GM12801 (cell line): ENCODE measurements around the gene WDR1.

Experiments
- CTCF ChIP-seq: IDR thresholded peaks from one replicate; pipeline ENCODE4 v1.5.1; 2011; ENCODE audit warnings: control low read depth; ENCODE audit not compliant: insufficient read length; ENCODE audit errors: extremely low read depth

WDR1 gene

GRCh38 chr4:10144966-10145365, 28.4 kb upstream of the WDR1 start:
- no peak for TF ChIP-seq CTCF

DNA sequence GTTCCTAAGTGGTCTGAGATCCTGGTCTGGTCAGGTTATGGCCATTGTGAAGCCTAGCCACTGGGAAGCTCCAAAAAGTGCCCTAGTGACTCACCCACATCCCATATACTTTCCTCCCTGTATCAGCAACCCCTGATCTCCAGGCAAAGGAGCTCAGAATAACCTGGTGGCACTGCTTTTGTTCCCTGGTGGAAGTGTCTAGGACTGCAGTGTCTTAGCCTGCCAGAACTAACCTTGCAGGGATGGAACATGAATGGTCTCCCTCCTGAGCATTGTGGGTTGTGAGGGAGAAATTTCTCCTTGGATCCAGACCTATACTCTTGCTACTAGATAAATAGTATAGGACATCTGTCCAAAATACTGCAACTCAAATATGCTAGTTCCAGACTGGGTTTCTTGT, 27.9 kb upstream of the WDR1 start:
- TF ChIP-seq CTCF = no peak

DNA sequence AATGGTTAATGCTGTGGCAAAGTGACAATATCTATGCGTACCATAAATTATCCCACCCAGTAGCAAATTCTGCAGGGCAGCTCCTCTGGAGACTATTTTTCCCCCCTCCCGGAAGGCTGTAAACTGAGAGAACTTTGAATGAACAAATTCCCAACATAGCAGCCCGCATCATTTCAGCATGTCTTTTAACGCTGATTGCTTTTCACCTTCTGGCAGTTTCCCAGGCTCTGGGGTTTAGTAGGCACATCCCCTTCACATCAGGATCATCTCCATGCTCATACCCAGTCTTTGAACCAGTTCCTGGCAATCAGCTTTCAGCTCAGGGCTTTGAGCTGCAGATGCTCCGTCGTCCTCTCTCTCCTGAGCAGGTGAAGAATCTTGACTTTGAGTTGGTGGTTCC, 26.6 kb upstream of the WDR1 start:
- no peak for TF ChIP-seq CTCF

DNA sequence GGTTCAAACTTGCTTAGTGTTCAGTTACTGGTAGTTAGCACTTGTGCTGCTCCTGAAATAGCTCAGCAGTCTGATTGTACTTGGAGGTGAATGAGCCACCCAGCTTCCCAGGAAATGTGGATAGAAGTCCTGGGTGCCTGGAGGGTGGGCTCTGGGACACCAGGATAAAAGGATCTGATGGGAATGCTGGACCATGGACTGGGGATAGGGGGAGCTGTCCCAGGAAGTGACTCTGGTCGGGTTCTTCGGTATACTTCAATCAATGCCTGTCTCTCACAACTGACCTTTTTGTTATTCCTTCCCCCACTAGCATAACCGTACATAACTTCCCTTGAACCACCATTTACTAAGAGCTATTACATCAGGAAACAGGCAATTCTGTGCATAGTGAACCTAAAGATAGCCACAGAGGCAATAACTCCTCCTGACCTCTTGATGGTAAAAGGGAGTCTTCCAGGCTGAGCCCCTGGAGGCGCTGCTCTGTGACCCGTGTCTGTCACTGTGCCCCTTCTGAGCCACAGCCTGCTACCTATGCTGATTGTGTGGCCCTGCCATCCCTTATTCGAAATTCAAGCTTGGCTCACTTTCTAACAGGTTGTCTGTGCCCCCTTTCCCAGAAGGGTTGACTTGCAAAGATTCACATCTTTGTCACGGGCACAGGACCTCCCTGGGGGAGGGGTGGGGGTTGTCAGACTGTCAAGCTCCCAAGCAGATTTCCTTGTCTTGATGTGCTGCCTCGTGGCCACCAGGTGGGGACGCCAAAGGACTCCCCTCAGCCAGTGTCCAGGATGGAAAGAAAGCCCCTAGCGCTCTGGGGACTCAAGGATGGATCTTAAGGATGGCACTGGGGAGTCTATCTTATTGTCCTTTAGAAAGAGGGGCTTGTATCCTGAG, 24.5 kb upstream of the WDR1 start:
- TF ChIP-seq CTCF = no peak

DNA sequence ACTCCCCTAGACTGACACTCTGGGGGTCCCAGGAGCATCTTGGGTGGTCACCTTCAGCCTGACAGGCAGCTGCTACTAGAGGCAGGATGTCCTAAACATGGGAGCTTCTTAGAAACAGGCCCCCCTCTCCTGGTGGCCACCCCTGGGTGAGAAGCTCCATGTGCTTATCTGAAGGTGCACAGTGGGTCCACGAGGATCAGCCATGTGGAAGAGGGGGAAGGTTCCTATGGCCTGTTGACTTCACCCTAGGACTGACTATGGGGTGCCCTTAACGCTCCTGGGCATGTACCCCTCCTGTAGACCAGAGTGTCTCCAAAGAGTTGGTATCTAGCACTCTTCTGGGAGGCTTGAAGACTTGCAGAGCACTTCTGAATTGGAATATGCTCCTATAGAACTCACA, 22.9 kb upstream of the WDR1 start:
- no peak for TF ChIP-seq CTCF

DNA sequence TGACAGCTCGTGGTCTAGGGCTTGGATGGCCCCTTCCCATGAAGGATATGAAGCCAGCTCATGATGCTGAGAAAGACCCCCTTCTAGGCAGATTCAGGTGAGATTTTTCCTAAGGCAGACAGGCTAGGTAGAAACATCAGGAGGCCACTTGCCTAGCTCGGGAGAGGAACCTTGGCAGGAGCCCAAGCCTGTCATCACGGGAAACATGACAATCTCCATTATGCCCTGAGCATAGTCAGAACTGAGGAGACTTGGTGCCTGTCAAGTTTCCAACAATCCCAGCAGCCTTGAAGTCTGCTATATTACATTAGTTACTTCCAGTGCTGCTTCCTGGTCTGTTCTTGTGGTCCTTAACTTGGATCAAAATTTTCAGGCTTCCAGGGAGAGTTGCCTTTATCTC, 18.7 kb upstream of the WDR1 start:
- TF ChIP-seq CTCF = no peak

DNA sequence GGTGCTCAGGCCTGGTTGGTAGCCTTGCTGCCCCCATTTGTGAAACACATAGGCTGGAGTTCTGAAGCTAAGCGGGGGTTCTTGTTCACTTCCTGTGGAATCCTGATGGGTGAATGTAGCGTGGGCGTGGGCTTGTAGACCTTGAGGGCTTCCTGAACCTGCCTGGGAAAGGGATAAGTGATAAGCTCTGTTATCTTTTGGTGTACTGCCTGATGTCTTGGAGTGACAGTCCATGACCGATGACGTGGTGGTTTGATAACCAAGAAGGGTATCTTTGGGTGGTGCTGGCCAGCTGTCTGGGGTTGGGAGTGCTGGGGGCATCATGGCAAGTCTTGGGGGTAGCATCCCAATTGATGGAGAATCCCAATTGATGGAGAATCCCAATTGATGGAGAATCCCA, 17.5 kb upstream of the WDR1 start:
- TF ChIP-seq CTCF = no peak
